GM21360 (cell line): ENCODE results near the gene TUBG1.

ENCODE experiments used
- ATAC-seq: cut with Tn5 transposase; IDR thresholded peaks from one replicate; pipeline ENCODE4 v1.9.1; 2021; ENCODE audit warnings: mild to moderate bottlenecking, moderate library complexity; ENCODE audit not compliant: unreplicated experiment

Gene TUBG1

DNA sequence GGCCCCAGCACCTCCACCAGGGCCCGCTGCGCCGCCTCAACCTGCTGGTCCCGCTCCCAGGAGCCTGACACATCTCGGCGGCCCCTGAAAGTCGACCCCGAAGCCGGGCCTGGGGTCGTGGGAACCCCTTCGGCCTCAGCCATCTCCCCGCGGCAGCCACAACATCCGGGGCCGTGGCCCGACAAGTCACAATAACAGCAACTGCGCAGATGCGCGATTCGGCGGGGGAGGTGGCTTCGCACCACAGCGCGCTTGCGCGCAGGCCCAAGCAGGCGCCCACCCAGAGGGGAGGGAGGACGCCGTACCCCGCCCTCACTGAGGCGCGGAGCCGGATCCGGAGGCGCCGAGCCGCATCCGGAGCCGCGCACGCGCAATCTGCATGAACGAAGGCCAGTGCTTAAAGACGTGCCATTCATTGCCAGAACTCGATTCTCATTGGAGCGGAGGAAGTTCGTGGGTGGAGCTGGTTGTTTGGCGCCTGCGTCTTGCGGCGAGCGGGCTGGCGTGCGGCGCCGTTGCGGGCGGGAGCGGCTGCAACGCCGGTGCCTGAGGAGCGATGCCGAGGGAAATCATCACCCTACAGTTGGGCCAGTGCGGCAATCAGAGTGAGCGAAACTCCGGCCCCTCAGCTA lies at the start of gene TUBG1, which contains the start of gene RETREG3:
TUBG1 (plus strand) TSS at position 502 of the 632 bp plus-strand sequence; CDS start at position 557, 55 bp downstream.
RETREG3 (minus strand) TSS at position 193 of the 632 bp plus-strand sequence; CDS start at position 143, 50 bp downstream.
- peak; percentile 87 for ATAC-seq

DNA sequence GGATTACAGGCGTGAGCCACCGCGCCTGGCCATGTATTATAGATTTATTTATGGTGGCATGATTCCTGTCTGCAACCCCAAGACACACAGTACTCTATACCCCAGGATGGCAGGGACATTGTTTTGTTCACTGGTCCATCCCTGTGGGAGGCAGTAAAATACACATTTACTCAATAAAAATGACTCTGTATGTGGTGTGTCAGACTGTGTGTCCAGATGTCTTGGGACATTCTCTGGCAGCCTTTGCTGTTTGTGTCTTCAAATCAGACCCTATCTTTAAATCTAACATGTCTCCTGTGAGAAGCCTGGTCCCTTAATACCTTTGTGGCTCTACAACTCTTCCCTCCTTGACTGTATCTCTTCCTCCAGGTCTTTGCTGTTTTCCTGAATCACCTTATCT lies 49.2 kb upstream of the TUBG1 start:
- ATAC-seq = no peak

DNA sequence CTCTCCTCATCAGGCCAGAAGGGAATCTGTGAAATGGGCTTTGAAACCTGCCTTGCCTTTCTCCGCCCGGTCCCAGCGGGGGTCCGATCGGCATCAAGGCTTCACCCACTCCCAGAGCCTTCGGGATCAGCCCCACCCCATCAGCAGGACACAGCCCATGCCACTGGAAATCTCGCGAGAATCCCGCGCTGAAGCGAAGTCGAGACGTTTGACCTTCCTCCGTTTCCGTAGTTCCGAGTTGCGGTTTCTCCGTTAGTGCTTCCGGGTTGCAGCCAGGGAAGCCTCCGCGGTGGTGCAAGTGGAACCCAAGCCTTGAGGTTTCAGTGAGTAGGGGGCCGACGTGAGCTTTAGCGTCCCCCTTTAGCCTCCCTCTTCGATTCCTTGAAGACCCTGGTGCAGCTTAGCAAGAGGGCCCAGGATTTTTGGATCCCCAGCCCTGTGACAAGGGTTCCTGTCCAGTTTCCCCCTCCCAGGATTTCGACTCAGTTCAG lies 47.5 kb upstream of the TUBG1 start, which contains the start of gene COASY:
COASY (plus strand) TSS at position 252 of the 491 bp plus-strand sequence. CDS start 475 bp downstream, outside the sequence.
- ATAC-seq = peak; percentile 44

DNA sequence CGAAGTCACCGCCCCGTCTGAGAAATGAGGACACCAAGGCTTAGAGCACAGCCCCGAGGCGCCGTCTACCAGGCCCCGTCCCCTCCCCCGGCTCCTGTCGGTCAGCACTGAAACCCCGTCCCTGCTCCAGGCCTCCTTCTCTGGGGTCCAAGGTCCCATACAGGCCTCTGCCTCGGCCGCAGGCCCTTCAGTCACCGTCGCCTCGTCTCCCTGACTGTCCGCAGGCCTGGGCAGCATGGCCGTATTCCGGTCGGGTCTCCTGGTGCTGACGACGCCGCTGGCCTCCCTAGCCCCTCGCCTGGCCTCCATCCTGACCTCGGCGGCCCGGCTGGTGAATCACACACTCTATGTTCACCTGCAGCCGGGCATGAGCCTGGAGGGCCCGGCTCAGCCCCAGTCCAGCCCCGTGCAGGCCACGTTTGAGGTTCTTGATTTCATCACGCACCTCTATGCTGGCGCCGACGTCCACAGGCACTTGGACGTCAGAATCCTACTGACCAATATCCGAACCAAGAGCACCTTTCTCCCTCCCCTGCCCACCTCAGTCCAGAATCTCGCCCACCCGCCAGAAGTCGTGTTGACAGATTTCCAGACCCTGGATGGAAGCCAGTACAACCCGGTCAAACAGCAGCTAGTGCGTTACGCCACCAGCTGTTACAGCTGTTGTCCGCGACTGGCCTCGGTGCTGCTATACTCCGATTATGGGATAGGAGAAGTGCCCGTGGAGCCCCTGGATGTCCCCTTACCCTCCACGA lies 46.9 kb upstream of the TUBG1 start:
- no peak for ATAC-seq

DNA sequence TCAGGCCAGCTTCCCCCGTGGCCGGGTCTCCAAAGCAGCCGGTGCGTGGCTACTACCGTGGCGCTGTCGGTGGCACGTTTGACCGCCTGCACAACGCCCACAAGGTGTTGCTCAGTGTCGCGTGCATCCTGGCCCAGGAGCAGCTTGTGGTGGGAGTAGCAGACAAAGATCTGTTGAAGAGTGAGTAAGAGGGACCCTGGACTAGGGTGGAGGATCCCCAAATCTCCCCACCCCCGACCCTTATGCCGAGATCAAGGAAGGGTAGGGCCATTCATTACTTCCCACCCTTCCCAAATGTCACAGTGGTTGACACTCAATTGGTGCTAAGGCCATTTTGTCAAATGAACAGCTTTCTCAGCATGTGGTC lies 46.4 kb upstream of the TUBG1 start:
- ATAC-seq = no peak

DNA sequence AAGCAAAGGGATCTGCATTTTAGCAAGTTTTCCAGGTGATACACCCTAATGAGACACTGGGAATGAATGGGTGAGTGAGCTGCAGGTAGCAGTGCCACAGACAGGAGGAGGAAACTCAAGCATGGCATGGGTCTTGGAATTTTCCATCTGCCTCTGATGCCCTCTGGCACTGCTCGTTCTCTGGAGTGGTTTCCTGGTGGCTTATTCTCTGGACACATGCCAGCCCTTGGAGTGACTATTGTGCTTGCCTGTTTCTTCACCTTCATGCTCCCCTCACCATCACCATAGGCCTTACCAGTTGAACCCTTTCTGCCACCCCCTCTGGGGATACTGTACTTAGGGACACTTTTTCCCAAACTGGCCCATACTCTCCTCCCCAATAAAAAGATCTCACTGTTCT lies 45.9 kb upstream of the TUBG1 start:
- no peak for ATAC-seq

DNA sequence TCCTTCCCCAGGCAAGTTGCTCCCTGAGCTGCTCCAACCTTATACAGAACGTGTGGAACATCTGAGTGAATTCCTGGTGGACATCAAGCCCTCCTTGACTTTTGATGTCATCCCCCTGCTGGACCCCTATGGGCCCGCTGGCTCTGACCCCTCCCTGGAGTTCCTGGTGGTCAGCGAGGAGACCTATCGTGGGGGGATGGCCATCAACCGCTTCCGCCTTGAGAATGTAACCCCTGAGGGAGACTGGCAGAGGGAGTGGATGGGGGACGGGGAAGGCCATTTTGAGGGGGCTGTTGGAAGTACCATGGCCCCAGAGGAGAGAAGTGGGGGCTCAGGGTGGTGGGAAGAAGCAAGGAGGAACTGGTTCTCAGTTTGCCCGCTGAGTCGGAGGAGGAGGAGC lies 45.5 kb upstream of the TUBG1 start:
- no peak for ATAC-seq

- no peak for ATAC-seq
These were observed 44.5 kb upstream of the TUBG1 start for GRCh38 chr17:42564815-42565522.

DNA sequence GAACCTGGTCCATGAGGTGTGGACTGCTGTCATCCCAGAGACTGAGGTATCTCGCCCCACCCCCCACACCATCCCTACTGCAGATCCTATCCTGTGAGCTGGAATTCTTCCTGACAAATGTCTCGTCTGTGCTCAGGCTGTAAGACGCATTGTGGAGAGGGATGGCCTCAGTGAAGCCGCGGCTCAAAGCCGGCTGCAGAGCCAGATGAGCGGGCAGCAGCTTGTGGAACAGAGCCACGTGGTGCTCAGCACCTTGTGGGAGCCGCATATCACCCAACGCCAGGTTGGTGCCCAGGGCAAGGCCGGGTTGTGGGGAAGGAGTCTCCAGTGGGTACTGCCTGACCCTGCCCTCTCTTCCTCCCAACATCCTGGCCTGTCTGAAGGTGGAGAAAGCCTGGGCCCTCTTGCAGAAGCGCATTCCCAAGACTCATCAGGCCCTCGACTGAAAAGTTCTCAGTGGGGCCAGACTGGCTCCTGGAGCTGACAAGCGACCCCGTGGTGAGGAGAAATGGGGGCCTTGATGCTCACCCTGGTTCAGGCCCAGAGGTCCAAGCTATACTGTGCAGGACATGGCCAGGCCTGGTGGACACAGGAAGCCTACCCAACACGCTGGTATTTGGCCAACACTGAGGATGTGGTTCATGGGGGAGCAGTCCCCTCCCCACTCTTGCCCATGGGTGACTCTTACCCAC lies 43.8 kb upstream of the TUBG1 start:
- ATAC-seq = no peak

GRCh38 chr17:42566215-42566882 lies 43.1 kb upstream of the TUBG1 start:
- ATAC-seq = no peak

GRCh38 chr17:42566883-42567573 lies 42.5 kb upstream of the TUBG1 start, which contains the start of gene MLX:
TSS of gene MLX (plus strand) at chr17:42567100. CDS start at chr17:42567125, 25 bp downstream.
- ATAC-seq = peak; percentile 43

GRCh38 chr17:42568341-42569111 lies 41.0 kb upstream of the TUBG1 start:
- no peak for ATAC-seq

GRCh38 chr17:42571435-42572225 lies 37.9 kb upstream of the TUBG1 start:
- ATAC-seq = no peak

DNA sequence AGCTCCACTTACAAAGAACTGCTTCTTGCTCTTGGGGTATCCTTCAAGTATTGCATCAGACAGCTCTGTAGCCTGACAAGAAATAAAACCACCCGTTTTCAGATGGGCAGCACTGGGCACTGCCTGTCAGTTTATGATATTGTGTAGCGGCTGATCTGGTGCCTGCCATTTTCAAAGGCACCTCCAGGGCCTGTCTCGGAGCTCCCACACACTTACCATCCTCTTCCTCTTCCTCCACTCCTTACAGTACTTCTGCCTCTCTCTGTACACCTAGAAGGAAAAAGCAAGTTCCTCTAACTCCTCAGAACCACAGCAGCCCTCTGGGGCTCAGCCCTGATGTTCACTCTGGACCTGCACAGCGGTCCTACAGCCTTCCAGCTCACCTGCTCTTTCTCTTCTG lies 36.4 kb upstream of the TUBG1 start:
- ATAC-seq = no peak

DNA sequence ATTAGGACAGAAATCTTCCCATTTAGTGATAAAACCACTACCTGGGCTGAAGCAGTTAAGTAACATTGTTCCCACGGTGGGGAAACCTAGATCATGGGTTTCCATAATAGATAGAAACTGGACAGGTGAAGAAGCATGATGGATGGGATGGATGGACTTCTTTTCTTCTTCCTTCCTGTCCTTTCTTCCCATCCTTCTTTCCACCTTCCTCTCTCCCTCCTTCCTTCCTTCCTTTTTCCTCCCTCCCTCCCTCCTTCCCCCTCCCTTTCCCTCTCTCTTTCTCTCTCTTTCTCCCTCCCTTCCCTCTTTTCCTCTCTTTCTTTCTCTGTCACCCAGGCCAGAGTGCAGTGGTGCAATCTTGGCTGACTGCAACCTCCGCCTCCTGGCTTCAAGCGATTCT lies 35.0 kb upstream of the TUBG1 start:
- ATAC-seq = no peak

GRCh38 chr17:42577140-42577531 lies 32.3 kb upstream of the TUBG1 start:
- ATAC-seq = no peak

DNA sequence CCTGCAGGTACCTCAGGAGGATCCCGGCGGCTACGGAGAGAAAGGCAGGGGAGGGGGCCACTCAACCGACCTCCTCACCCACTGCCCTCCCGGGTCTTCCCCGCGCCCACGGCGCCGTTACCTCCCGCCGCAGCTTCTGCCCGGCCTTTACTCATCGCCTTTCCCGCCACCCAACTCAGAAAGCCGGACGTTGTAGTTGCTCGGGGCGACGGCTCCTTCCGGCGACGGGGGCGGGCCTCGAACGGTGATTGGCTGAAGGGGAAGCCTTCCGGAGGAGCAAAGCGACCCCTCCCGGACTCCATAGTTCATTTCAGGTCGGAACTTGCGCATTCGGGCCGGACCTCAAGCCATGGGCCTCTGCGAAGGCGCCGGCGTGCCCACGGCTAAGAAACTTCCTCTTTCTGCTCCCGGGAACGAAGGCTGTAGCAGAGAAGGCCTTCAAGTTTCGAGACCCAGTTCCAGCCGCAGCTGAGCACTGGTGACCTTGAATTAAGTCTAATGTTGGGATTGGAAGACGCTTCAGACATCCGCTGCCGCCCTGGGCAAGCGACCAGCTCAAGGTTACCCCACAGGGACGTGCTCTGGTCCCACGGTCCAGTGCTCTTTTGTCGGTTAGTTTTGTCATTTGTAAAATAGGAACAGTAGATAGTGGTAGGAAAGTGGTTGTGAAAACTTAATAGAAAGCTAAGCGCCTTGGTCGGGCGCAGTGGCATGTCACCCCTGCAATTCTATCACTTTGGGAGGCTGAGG lies 31.8 kb upstream of the TUBG1 start, which contains the start of gene PSMC3IP:
PSMC3IP (minus strand) TSS at position 198 of the 750 bp plus-strand sequence; CDS start at position 155, 43 bp downstream.
- ATAC-seq = peak; percentile 61
